GM15510 (cell line): Measurements from ENCODE around the gene KRT8.
"Not testable (repeated sequence)": the region's sequence is repeated elsewhere in the genome, so short reads cannot be mapped to it uniquely, and the experiment has no call there.

Source experiments
- POLR2A ChIP-seq: IDR thresholded peaks from 3 replicates; pipeline ENCODE4 v1.6.1; 2011; ENCODE audit warnings: borderline replicate concordance; ENCODE audit not compliant: insufficient read length; ENCODE audit errors: extremely low read depth

Gene KRT8

GRCh38 chr12:52904509-52905300 lies at the start of gene KRT8:
TSS of gene KRT8 (minus strand) at chr12:52905076. CDS start at chr12:52904981, 95 bp downstream.
- TF ChIP-seq POLR2A, result not testable (repeated sequence)

DNA sequence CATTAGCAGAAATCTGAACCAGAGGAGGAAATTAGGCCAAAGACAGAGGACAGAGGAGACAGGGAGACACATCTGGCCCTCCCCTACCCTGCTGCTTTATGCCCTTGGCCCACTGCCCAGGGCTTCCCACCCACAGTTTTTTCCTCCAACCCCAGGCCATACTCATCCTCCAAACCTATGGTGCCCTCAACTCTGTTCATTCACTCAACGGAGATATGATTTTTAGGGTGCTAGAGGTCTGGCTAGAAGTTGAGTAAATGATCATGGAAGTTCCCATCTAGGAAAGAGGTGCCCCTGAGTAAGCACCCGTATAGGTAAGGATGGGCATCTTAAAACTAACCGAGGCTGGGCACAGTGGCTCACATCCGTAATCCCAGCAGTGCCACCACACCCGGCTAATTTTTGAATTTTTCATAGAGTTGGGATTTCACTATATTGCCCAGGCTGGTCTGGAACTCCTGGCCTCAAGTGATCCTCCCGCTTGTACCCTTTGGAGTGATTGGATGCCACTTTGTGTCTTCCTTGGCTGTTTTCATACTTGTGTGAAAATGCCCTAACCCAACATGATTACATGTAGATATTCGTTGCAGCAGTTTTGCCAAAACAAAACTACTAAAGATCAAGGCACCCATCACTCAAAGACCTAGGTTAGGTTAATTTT lies 48.4 kb upstream of the KRT8 start:
- no peak for TF ChIP-seq POLR2A

GRCh38 chr12:52952076-52952801 lies 47.4 kb upstream of the KRT8 start:
- TF ChIP-seq POLR2A, result no peak

DNA sequence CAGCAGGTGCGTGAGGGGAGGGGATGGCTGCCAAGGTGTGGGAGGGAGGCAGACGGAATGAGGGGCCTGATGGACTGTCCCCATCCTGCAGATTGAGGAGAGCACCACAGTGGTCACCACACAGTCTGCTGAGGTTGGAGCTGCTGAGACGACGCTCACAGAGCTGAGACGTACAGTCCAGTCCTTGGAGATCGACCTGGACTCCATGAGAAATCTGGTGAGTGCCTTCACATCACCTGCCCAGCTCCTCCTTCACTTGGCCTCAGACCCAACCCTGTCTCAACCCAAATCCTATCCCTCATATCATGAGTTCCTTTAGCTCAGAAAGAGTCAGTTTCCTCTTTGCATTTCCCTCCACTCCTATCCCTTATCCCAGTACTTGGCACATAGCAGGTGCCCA lies 46.8 kb upstream of the KRT8 start:
- TF ChIP-seq POLR2A, result no peak

DNA sequence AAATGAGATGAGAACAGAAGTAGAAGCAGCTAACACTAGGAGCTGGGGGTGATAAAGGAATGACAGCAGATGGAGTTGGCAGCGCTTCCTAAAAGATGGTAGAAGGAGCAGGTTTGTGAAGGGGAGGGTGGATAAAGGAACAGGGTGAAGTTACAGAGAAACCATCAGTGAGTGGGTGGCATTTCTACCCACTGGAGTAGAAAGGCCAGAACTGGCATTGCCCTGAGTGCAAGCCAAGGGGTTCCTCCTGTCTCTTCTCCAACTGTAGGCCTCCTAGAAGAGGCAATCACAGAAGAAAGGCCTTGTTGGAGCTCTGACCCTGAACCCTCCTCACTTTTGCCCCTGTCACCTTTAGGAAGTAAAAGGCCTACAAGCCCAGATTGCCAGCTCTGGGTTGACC lies 46.2 kb upstream of the KRT8 start:
- TF ChIP-seq POLR2A, result no peak

GRCh38 chr12:52950553-52950952 lies 45.7 kb upstream of the KRT8 start:
- no peak for TF ChIP-seq POLR2A

DNA sequence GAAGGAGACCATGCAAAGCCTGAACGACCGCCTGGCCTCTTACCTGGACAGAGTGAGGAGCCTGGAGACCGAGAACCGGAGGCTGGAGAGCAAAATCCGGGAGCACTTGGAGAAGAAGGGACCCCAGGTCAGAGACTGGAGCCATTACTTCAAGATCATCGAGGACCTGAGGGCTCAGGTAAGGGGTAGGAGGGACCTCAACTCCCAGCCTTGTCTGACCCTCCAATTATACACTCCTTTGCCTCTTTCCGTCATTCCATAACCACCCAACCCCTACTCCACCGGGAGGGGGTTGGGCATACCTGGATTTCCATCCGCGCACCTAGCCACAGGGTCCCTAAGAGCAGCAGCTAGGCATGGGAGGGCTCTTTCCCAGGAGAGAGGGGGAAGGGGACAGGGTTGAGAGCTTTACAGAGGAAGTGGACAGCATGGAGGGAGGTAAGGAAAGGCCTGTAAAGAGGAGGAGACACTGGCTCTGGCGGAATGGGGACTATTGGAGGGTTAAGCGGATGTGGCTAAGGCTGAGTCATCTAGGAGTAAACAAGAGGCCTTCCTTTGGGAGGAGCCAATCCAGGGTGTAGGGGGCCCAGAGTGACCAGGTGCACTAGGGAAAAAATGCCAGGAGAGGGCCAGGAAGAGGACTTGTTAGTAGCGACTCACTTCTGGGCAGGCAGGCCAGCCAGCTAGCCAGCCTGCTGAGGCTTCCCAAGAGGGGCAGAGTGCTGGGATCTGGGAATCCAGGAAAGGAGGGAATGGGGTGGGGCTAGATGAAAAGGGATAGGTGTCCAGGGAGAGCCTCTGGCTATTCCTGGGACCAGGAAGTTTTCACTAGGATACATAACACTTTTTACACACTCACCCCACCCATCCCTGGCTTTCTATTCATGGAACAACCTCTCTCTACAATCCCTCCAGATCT lies 44.8 kb upstream of the KRT8 start:
- TF ChIP-seq POLR2A, result no peak

- no peak for TF ChIP-seq POLR2A
Measured at GRCh38 chr12:52947738-52948423, 43.0 kb upstream of the KRT8 start.

DNA sequence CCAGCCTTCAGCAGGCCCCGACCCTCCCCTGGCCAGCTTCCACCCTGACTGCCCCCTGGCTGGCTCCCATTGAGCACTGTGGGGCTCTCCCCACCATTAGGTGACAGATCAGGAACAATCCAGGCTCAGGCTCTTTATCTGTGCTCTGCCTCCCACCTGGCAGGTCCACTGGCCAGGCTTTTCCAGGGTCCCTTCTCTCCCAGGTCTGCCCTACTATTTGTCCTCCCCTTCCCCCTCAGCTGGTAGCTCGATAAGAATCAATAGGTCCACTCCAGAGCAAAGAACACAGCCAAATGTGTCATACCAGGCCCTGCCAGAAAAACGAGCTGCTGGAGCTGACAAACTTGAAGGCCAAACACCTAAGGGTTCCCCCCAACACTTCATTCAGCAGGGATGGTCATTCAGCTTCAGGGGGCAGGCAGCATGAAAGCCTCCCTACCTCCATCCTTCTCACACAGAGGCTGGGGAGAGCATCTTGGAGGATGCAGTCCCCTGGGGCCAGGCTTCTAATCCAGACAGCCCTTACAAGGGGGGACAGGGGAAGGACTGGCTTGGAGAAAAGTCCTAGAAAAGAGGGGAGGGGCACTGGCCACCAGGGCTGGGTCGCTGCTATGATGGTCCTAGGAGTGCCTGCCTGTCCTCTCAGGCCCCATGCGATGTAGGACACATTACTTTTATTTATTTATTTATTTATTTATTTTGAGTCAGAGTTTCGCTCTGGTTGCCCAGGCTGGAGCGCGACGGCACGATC lies 42.1 kb upstream of the KRT8 start:
- TF ChIP-seq POLR2A, result no peak

DNA sequence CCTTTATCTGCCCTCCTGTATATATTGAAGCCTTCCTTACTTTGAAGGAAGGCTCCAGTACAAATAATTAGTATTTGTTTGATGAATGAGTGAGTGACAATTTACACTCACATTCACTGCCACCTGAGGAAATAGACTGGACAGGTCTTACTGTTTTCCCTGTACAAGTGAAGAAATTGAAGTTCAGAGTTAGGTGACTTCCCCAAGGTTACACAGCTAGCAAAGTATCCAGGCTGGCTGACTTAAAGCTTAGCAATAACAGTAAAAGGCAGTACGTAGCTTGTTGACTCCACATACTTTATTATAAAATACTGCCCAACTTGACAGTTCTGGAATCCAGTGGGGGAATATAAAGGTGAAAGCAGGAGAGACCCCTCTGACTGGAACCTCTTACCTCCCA lies 41.5 kb upstream of the KRT8 start:
- TF ChIP-seq POLR2A, result no peak

GRCh38 chr12:52945389-52946232 lies 40.7 kb upstream of the KRT8 start:
- TF ChIP-seq POLR2A, result no peak

- no peak for TF ChIP-seq POLR2A
Measured at GRCh38 chr12:52944683-52945388, 40.0 kb upstream of the KRT8 start.
